ENCODE results near the gene SLC25A31.

The SLC25A31 gene

GRCh38 chr4:127783955-127784770 lies 54.0 kb downstream of the SLC25A31 start:
- TF ChIP-seq CTCF (IDR thresholded peaks at IDR 0.05; ENCODE audit: poor library complexity, severe bottlenecking) = no peak
- Histone ChIP-seq H3K4me3 (ENCODE audit: severe bottlenecking) (peak overlapping the region; percentile 54), H3K27me3 (ENCODE audit: insufficient read depth, poor library complexity, severe bottlenecking) (no peaks in the 10 kb centered on the region), H3K27ac (ENCODE audit: poor library complexity, severe bottlenecking) (peak overlapping the region; percentile 89), H3K4me1 (ENCODE audit: insufficient read depth, poor library complexity, severe bottlenecking) (peaks cover 5% of the 10 kb centered on the region), H3K36me3 (ENCODE audit: low read depth) (no peaks in the 10 kb centered on the region), H3K9me3 (ENCODE audit: severe bottlenecking) (no peaks in the 10 kb centered on the region)
- ATAC-seq (ENCODE audit: low read depth) (0 out of 3 replicates have a peak, but pooled peaks have one; percentile 3), DNase-seq (ENCODE audit: low spot score) (no peak)

- Histone ChIP-seq H3K4me1 (ENCODE audit: insufficient read depth, poor library complexity, severe bottlenecking) (peaks cover 5% of the 10 kb centered on the region), H3K36me3 (ENCODE audit: low read depth) (no peaks in the 10 kb centered on the region), H3K27ac (ENCODE audit: poor library complexity, severe bottlenecking) (no peak overlapping the region), H3K4me3 (ENCODE audit: severe bottlenecking) (no peak overlapping the region), H3K27me3 (ENCODE audit: insufficient read depth, poor library complexity, severe bottlenecking) (no peaks in the 10 kb centered on the region), H3K9me3 (ENCODE audit: severe bottlenecking) (no peaks in the 10 kb centered on the region)
- peak; percentile 54 for TF ChIP-seq CTCF (IDR thresholded peaks at IDR 0.05; ENCODE audit: poor library complexity, severe bottlenecking)
- DNase-seq (ENCODE audit: low spot score) (no peak), ATAC-seq (ENCODE audit: low read depth) (peak; percentile 62; the same call in 2 of the 3 replicates)
Measured at GRCh38 chr4:127788517-127788916, 58.3 kb downstream of the SLC25A31 start.

GRCh38 chr4:127791391-127791790 lies 61.2 kb downstream of the SLC25A31 start:
- H3K27ac ChIP-seq (ENCODE audit: poor library complexity, severe bottlenecking) = no peak overlapping the region
- H3K9me3 ChIP-seq (ENCODE audit: severe bottlenecking) = no peaks in the 10 kb centered on the region
- peaks cover 11% of the 10 kb centered on the region for H3K36me3 ChIP-seq (ENCODE audit: low read depth)
- H3K4me3 ChIP-seq (ENCODE audit: severe bottlenecking) = no peak overlapping the region
- no peaks in the 10 kb centered on the region for H3K27me3 ChIP-seq (ENCODE audit: insufficient read depth, poor library complexity, severe bottlenecking)
- TF ChIP-seq CTCF (IDR thresholded peaks at IDR 0.05; ENCODE audit: poor library complexity, severe bottlenecking) = no peak
- no peaks in the 10 kb centered on the region for H3K4me1 ChIP-seq (ENCODE audit: insufficient read depth, poor library complexity, severe bottlenecking)
- DNase-seq (ENCODE audit: low spot score) = no peak
- no peak for ATAC-seq (ENCODE audit: low read depth)

GRCh38 chr4:127793528-127793927 lies 63.3 kb downstream of the SLC25A31 start:
- DNase-seq (ENCODE audit: low spot score) (no peak), ATAC-seq (ENCODE audit: low read depth) (no peak)
- no peak overlapping the region for H3K4me3 ChIP-seq (ENCODE audit: severe bottlenecking)
- no peak overlapping the region for H3K27ac ChIP-seq (ENCODE audit: poor library complexity, severe bottlenecking)
- no peaks in the 10 kb centered on the region for H3K27me3 ChIP-seq (ENCODE audit: insufficient read depth, poor library complexity, severe bottlenecking)
- TF ChIP-seq CTCF (IDR thresholded peaks at IDR 0.05; ENCODE audit: poor library complexity, severe bottlenecking) = no peak
- H3K4me1 ChIP-seq (ENCODE audit: insufficient read depth, poor library complexity, severe bottlenecking) = no peaks in the 10 kb centered on the region
- H3K9me3 ChIP-seq (ENCODE audit: severe bottlenecking) = no peaks in the 10 kb centered on the region
- peaks cover 12% of the 10 kb centered on the region for H3K36me3 ChIP-seq (ENCODE audit: low read depth)

- H3K4me1 ChIP-seq (ENCODE audit: insufficient read depth, poor library complexity, severe bottlenecking) = no peaks in the 10 kb centered on the region
- H3K36me3 ChIP-seq (ENCODE audit: low read depth) = peaks cover 49% of the 10 kb centered on the region
- ATAC-seq (ENCODE audit: low read depth) = no peak
Measured at GRCh38 chr4:127799711-127800110, 69.5 kb downstream of the SLC25A31 start.

More at GRCh38 chr4:127799711-127800110, 69.5 kb downstream of the SLC25A31 start:
- Histone ChIP-seq H3K27me3 (ENCODE audit: insufficient read depth, poor library complexity, severe bottlenecking) (no peaks in the 10 kb centered on the region), H3K4me3 (ENCODE audit: severe bottlenecking) (no peak overlapping the region), H3K27ac (ENCODE audit: poor library complexity, severe bottlenecking) (no peak overlapping the region), H3K9me3 (ENCODE audit: severe bottlenecking) (no peaks in the 10 kb centered on the region)
- TF ChIP-seq CTCF (IDR thresholded peaks at IDR 0.05; ENCODE audit: poor library complexity, severe bottlenecking) = no peak
- DNase-seq (ENCODE audit: low spot score) = no peak
